Dedifferentiated amniotic fluid mesenchymal stem cell (primary cell): ENCODE measurements around the gene SVIP.

Experiments used
- DNase-seq: peaks from one replicate; pipeline ENCODE4 v3.0.0-alpha.2; 2016; ENCODE audit errors: extremely low spot score

The SVIP gene

GRCh38 chr11:22829231-22830081, at the start of gene SVIP:
SVIP (minus strand) TSS chr11:22829801; CDS start chr11:22829748, 53 bp downstream.
- peak; percentile 81 for DNase-seq

GRCh38 chr11:22878604-22879003, 49.0 kb upstream of the SVIP start:
- no peak for DNase-seq

DNA sequence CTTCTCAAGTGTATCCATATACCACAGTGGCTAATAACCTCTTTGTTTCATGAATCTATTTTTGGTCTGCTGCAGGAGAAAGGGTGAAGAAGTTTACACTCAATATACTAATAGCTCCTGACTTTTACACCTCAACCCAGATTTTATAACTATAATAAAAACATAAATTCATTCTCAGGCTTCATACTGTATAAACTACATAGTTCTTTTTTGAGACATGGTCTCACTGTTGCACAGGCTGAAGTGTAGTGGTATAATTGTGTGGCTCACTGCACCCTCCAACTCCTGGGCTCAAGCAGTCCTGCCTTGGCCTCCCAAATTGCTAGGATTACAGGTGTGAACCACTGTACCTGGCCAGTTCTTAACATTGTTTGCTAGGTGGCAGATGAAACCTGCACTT, 48.4 kb upstream of the SVIP start:
- DNase-seq: no peak

GRCh38 chr11:22875869-22876473, 46.4 kb upstream of the SVIP start:
- DNase-seq: peak; percentile 96

DNA sequence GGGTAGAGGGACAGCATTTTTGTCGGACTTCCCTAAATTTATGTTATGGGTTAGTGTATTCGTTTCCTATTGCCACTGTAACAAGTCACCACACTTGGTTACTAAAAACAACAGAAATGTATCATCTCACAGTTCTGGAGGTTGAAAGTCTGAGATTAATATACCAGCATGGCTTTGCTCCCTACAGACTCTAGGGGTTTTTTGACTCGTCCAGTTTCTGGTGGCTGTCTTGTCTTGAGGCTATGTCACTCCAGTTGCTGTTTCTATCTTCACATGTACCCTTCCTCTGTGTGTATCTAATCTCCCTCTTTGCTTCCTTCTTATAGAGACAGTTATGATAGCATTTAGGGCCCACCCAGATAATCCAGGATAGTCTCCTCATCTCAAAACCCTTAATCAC, 39.7 kb upstream of the SVIP start:
- no peak for DNase-seq

DNA sequence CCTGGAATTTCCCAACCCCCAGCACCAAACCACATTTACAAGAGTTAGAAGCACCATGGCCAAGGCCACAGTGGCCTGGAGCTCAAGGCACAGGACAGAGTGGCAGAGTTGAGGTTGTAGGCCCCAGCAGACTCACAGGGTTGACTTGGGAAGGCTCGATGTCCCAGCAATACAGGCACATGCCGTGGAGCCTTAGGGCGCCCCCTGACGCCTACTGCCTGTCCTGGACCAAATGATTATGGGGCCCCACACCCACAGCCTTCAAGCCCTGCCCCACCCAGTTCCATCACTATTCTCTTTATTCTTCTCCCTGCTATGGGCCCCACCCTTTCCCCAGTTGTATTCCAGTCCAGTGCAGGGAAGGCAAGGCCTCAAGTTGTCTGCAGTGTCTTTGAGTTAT, 30.6 kb upstream of the SVIP start, which contains the start of gene CCDC179:
CCDC179 (minus strand) TSS at position 234 of the 400 bp plus-strand sequence; CDS start at position 181, 53 bp downstream.
- DNase-seq: no peak

- no peak for DNase-seq
Observed at GRCh38 chr11:22859756-22860155, 30.2 kb upstream of the SVIP start.

- no peak for DNase-seq
Observed at GRCh38 chr11:22851477-22851876, 21.9 kb upstream of the SVIP start.

- no peak for DNase-seq
Observed at GRCh38 chr11:22846726-22847125, 17.1 kb upstream of the SVIP start.

DNA sequence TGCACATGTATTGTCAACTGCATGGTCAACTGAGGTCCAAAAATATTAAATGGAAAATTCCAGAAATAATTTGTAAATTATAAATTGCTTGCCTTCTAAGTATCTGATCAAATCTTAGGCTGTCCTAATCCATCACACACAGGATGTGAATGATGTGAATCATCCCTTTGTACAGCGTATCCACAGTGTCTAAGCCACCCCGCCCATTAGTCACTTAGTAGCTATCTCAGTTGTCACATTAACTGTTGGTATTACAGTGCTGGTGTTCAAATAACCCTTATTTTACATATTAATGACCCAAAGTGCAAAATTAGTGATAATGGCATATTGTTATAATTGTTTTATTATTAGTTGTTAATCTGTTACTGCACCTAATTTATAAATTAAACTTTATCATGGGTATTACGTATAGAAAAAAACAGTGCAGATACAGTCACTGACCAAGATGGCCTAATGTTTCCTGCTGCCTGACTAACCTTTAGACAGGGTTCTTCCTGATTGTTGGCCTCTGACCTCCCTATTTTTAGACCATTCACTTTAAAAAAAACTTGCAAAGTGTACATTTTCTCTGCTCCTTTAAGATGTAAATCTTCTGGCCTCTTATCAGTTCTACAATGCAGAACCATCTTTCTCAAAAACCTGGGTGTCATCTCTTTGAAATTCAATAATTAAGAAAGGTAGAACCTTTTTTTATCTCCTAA, 2.9 kb upstream of the SVIP start:
- DNase-seq: no peak

DNA sequence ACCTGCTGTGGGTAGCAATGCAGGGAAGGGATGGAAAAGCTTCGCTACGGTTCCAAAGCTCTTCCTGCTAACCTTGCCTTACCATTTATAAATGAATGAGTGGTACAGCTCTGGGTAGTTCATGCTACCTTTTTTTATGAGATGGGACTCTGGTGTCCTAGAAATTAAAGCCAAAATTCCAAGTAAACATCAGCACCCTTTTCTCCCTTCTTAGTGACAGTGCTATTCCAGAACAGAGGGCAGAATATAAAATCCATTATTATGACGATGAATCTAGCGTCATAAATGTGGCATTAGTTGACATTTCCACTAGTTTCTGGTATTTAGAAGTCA, 447 bp upstream of the SVIP start:
- DNase-seq: no peak

DNA sequence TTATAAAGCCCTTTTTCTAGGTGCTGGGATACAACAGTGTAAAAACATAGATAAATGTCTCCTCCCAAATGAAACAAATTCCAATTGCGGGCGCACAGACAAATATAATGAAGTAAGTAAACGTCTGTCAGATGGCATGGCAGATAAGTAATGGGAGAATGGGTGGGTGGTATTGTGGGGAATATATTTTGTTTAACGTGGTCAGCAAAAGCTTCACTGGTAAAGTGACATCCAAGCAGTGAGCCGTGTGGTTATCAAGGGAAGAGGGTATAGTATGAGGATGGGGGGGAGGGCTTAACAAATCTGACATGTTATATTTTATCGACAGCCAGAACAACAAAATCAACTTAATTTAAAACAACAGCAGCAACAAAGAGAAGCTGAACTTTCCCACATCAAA, 1.2 kb downstream of the SVIP start:
- DNase-seq: no peak

- no peak for DNase-seq
Observed at GRCh38 chr11:22822203-22822602, 7.4 kb downstream of the SVIP start.

DNA sequence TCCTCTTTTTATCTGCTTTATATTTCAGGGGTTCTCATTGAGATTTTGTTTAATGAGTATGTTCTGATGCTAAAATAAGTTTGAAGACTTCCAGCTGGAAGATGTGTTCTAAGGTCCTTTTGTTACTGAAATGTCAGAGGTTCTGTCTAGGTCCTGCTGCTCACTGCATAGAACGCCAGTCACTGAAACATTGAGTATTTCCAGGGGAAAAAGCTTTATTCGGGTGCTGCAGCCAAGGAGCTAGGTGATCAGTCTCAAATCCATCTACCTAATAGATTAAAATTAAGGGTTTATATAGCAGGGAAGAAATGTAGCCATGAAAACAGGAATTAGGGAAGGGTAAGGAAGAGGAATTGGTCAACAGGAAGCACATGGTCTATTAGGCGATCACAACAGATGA, 19.7 kb downstream of the SVIP start:
- no peak for DNase-seq

- no peak for DNase-seq
Observed at GRCh38 chr11:22808571-22809197, 20.9 kb downstream of the SVIP start.

DNA sequence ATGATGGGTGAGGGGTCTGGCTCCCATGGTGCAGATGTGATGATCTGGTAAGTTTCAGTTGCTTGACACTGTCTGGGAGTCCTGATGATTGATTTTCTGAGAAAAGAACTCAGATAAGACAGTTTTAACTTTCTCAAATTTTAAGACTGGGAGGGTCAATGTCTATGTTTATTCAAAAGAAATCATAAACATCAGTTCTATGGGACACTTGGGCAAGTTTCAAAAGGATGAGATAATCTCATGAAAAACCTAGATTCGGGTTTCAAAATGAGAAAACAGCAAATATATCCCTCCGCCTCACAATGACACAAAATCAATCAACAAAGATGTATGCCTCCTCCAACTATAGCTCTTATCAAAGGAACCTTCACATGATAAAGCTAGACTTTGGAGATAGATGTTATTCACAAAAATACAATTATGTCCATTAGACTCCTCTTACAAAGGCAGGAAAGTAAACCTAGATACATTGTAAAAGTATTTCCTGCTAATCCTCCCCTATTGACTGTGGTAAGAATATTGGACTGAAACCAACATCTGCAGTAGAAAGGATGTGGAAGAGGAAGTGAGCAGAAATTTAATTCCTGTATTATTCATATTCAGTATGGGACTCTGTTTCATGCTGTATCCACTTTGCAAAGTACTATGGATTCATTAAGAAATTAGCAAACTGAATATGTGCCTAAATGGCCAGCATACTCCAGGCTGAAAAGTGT, 21.6 kb downstream of the SVIP start:
- no peak for DNase-seq

- DNase-seq: no peak
Observed at GRCh38 chr11:22807391-22807790, 22.2 kb downstream of the SVIP start.

- DNase-seq: no peak
Observed at GRCh38 chr11:22802861-22803260, 26.7 kb downstream of the SVIP start.

GRCh38 chr11:22800482-22800881, 29.1 kb downstream of the SVIP start:
- DNase-seq: no peak

DNA sequence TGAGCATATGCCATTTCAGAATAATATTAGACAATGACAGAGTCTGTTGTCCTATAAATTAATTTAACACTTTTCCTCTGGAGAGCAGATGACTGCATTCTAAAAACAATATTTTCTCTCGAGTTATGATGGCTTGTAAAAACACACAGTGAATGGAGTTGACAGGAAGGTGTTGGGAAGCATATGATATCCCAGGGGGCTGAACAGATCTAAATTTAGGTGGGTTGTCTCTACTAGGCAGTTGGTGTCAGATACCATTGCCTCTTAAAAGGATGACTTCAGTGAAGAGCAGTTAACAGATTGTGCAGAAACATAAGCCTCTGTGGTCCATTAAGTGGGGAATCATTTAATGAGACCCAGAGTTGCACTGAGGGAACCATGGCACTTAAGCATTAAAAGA, 30.7 kb downstream of the SVIP start:
- no peak for DNase-seq

GRCh38 chr11:22797047-22797446, 32.6 kb downstream of the SVIP start:
- DNase-seq: no peak

- no peak for DNase-seq
Observed at GRCh38 chr11:22795914-22796313, 33.7 kb downstream of the SVIP start.
